Measurements from ENCODE around the gene ZNF500.

- TF ChIP-seq REST (IDR thresholded peaks at IDR 0.05; ENCODE audit: unreplicated experiment), result no peak
- TF ChIP-seq JUNB (IDR thresholded peaks at IDR 0.05; ENCODE audit: unreplicated experiment), result no peak
- TF ChIP-seq POLR2AphosphoS5 (IDR thresholded peaks at IDR 0.05; ENCODE audit: low read depth), result no peak
- TF ChIP-seq CTCF (conservative IDR thresholded peaks at IDR 0.05; ENCODE audit: low read depth in 2 of 2), result no peak
- no peak for TF ChIP-seq EZH2phosphoT487 (IDR thresholded peaks at IDR 0.05; ENCODE audit: unreplicated experiment)
- no peak for TF ChIP-seq EZH2 (IDR thresholded peaks at IDR 0.05; ENCODE audit: low read depth, unreplicated experiment)
- TF ChIP-seq ETS1 (IDR thresholded peaks at IDR 0.05), result no peak
- no peak for TF ChIP-seq ZNF462 (CRISPR knock-in tag; IDR thresholded peaks at IDR 0.05)
- TF ChIP-seq NANOG (IDR thresholded peaks at IDR 0.05; ENCODE audit: borderline replicate concordance), result no peak
- TF ChIP-seq CREB1 (CRISPR knock-in tag; IDR thresholded peaks at IDR 0.05; ENCODE audit: low read depth), result no peak
- no peak for TF ChIP-seq STAT1 (IDR thresholded peaks at IDR 0.05; ENCODE audit: unreplicated experiment)
- no peak for TF ChIP-seq ZNF331 (CRISPR knock-in tag; IDR thresholded peaks at IDR 0.05; ENCODE audit: low read depth)
- TF ChIP-seq ZNF114 (CRISPR knock-in tag; IDR thresholded peaks at IDR 0.05), result no peak
Measured at GRCh38 chr16:4726616-4727015, 40.3 kb downstream of the ZNF500 start.

Data from GM23338 (cell line).